Measurements from ENCODE around the gene MED14. TPM values are rescaled to one million over a fixed set of nuclear protein-coding genes. Genes with fewer than 3 reads are reported as not detected.

The MED14 gene
- total and polyA plus RNA-seq, 10 of the 15 experiments (the other 5 are each of a cell fraction or from before 2014, with no cell fraction given), result 8.8 to 99.4 (median 29.4) TPM

DNA sequence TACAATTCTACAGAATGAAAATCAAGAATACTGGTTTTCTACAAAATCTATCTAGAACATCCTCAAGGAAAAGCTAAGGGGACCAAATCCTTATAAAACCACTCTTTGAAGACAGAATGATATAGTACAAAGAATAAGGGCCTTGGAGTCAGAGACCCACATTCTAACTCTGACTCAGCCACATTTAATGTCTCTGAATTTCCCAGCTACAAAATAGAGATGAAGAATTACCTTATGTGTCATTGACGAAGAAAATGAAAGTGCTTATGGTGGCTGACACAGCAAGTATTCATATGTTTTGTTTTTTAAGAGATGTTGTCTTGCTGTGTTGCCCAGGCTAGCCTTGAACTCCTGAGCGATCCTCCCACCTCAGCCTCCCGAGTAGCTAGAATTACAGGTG lies 52.1 kb downstream of the MED14 start:
- ATAC-seq, result no peak
- ChIA-PET CTCF (interaction anchor here (0.9 to 3.1 kb wide), 5 partner anchors 32 to 497 kb away, joined by 3 to 8 read pairs (median 4); no protein-coding TSS in a partner anchor), RAD21 (ENCODE audit: unreplicated experiment) (no interaction called here), SMC1A (ENCODE audit: uncharacterized antibody, unreplicated experiment) (interaction anchor here (0.7 to 1.7 kb wide), 6 partner anchors 11 to 45 kb away, joined by 3 to 4 read pairs (median 4); no protein-coding TSS in a partner anchor), POLR2A (no interaction called here)
- no peak overlapping the region for H3K4me3 ChIP-seq
- no peaks in the 10 kb centered on the region for H4K20me1 ChIP-seq (ENCODE audit: control insufficient read depth, insufficient read depth)
- no peak for DNase-seq (ENCODE audit: low read depth, low spot score)
- TF ChIP-seq JUND (IDR thresholded peaks at IDR 0.05; ENCODE audit: low read depth, low read length), result no peak
- BruUV-seq (replicated peaks), result no TSS peak
- WGBS (ENCODE audit: insufficient coverage, insufficient replicate concordance, low lambda C conversion rate, missing lambda C conversion rate), result 100% methylated on average over 3 of the region's 3 CpGs
- no peaks in the 10 kb centered on the region; the same call in 1 of the 2 replicates for H3K4me1 ChIP-seq (ENCODE audit: control insufficient read depth, insufficient read depth, low read length)
- H3K27me3 ChIP-seq (replicated peaks in 1 of 2; ENCODE audit: control insufficient read depth in 2 of 2, insufficient read depth in 2 of 2, low read length in 1 of 2), result no peaks in the 10 kb centered on the region
- H2AFZ ChIP-seq (ENCODE audit: control insufficient read depth, low read depth, low read length), result no peak overlapping the region
- intact Hi-C loops (cut with micrococcal nuclease; ENCODE audit: unreplicated experiment) (no loop called here), in situ Hi-C loops (cut with MboI) (no loop called here)
- H3K79me2 ChIP-seq (ENCODE audit: control insufficient read depth, insufficient read depth, low read length), result no peaks in the 10 kb centered on the region; the same call in 1 of the 2 replicates
- H3K9me3 ChIP-seq (replicated peaks; ENCODE audit: control insufficient read depth, insufficient read depth, low read length), result no peaks in the 10 kb centered on the region
- peaks cover 3 to 8% of the 10 kb centered on the region in 2 experiments; a peak in 3 of 4 replicates for H3K36me3 ChIP-seq (ENCODE audit: control insufficient read depth in 2 of 2, insufficient read depth in 2 of 2, low read length in 1 of 2)
- no peak for FAIRE-seq
- H3K9ac ChIP-seq (ENCODE audit: control insufficient read depth, insufficient read depth, low read length), result no peak overlapping the region
- H3K27ac ChIP-seq (ENCODE audit: control insufficient read depth, insufficient read depth), result no peak overlapping the region
- no peak overlapping the region for H3K4me2 ChIP-seq (ENCODE audit: control insufficient read depth, insufficient read depth)

DNA sequence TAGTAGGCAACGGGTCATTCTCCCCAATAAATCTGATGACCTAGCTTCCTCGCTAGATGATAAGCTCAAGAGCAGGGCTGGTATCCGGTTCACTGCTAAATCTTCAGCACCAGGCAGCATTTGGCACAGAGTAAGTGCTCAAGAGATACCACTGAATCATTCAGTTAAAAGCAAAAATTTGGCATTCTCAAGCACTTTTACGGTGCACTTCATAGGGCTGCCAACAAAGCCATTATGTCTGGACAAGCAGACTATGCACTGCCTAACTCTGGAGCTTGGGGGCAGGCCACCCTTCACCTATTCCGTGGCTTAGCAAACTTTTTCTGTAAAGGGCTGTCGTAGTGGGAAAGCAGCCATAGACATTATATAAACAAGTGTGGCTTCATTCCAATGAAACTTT lies 64.2 kb downstream of the MED14 start:
- CTCF ChIA-PET, result no interaction called here
- Histone ChIP-seq H3K79me2 (ENCODE audit: control insufficient read depth, insufficient read depth, low read length) (no peaks in the 10 kb centered on the region), H3K36me3 (ENCODE audit: control insufficient read depth in 2 of 2, insufficient read depth in 2 of 2, low read length in 1 of 2) (peaks cover 8 to 17% of the 10 kb centered on the region in 2 experiments), H3K9me3 (replicated peaks; ENCODE audit: control insufficient read depth, insufficient read depth, low read length) (no peaks in the 10 kb centered on the region), H3K4me1 (ENCODE audit: control insufficient read depth, insufficient read depth, low read length) (no peaks in the 10 kb centered on the region), H3K9ac (ENCODE audit: control insufficient read depth, insufficient read depth, low read length) (no peak overlapping the region), H3K27ac (ENCODE audit: control insufficient read depth, insufficient read depth) (no peak overlapping the region), H3K4me3 (no peak overlapping the region), H3K27me3 (replicated peaks in 1 of 2; ENCODE audit: control insufficient read depth in 2 of 2, insufficient read depth in 2 of 2, low read length in 1 of 2) (no peaks in the 10 kb centered on the region), H3K4me2 (ENCODE audit: control insufficient read depth, insufficient read depth) (no peak overlapping the region), H2AFZ (ENCODE audit: control insufficient read depth, low read depth, low read length) (no peak overlapping the region), H4K20me1 (ENCODE audit: control insufficient read depth, insufficient read depth) (no peaks in the 10 kb centered on the region)
- BruUV-seq (replicated peaks), result no TSS peak
- FAIRE-seq, result no peak
- RAD21 ChIA-PET (ENCODE audit: unreplicated experiment), result no interaction called here
- 79% methylated on average over 6 of the region's 6 CpGs for WGBS (ENCODE audit: insufficient coverage, insufficient replicate concordance, low lambda C conversion rate, missing lambda C conversion rate)
- no peak for ATAC-seq
- in situ Hi-C loops (cut with MboI) (no loop called here), intact Hi-C loops (cut with micrococcal nuclease; ENCODE audit: unreplicated experiment) (no loop called here)
- POLR2A ChIA-PET, result no interaction called here
- no peak for DNase-seq (ENCODE audit: low read depth, low spot score)
- SMC1A ChIA-PET (ENCODE audit: uncharacterized antibody, unreplicated experiment), result no interaction called here
- TF ChIP-seq, protein P1, sequence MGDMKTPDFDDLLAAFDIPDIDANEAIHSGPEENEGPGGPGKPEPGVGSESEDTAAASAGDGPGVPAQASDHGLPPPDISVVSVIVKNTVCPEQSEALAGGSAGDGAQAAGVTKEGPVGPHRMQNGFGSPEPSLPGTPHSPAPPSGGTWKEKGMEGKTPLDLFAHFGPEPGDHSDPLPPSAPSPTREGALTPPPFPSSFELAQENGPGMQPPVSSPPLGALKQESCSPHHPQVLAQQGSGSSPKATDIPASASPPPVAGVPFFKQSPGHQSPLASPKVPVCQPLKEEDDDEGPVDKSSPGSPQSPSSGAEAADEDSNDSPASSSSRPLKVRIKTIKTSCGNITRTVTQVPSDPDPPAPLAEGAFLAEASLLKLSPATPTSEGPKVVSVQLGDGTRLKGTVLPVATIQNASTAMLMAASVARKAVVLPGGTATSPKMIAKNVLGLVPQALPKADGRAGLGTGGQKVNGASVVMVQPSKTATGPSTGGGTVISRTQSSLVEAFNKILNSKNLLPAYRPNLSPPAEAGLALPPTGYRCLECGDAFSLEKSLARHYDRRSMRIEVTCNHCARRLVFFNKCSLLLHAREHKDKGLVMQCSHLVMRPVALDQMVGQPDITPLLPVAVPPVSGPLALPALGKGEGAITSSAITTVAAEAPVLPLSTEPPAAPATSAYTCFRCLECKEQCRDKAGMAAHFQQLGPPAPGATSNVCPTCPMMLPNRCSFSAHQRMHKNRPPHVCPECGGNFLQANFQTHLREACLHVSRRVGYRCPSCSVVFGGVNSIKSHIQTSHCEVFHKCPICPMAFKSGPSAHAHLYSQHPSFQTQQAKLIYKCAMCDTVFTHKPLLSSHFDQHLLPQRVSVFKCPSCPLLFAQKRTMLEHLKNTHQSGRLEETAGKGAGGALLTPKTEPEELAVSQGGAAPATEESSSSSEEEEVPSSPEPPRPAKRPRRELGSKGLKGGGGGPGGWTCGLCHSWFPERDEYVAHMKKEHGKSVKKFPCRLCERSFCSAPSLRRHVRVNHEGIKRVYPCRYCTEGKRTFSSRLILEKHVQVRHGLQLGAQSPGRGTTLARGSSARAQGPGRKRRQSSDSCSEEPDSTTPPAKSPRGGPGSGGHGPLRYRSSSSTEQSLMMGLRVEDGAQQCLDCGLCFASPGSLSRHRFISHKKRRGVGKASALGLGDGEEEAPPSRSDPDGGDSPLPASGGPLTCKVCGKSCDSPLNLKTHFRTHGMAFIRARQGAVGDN (IDR thresholded peaks at IDR 0.05), result no peak
- TF ChIP-seq ETV6 (conservative IDR thresholded peaks at IDR 0.05 in 1 of 2, IDR thresholded peaks at IDR 0.05 in 1 of 2; ENCODE audit: borderline replicate concordance in 1 of 2, low read depth in 1 of 2) (no peak), SUPT20H (IDR thresholded peaks at IDR 0.05; ENCODE audit: borderline replicate concordance, control insufficient read depth, low read depth, low read length) (no peak)
- TF ChIP-seq, protein P2, sequence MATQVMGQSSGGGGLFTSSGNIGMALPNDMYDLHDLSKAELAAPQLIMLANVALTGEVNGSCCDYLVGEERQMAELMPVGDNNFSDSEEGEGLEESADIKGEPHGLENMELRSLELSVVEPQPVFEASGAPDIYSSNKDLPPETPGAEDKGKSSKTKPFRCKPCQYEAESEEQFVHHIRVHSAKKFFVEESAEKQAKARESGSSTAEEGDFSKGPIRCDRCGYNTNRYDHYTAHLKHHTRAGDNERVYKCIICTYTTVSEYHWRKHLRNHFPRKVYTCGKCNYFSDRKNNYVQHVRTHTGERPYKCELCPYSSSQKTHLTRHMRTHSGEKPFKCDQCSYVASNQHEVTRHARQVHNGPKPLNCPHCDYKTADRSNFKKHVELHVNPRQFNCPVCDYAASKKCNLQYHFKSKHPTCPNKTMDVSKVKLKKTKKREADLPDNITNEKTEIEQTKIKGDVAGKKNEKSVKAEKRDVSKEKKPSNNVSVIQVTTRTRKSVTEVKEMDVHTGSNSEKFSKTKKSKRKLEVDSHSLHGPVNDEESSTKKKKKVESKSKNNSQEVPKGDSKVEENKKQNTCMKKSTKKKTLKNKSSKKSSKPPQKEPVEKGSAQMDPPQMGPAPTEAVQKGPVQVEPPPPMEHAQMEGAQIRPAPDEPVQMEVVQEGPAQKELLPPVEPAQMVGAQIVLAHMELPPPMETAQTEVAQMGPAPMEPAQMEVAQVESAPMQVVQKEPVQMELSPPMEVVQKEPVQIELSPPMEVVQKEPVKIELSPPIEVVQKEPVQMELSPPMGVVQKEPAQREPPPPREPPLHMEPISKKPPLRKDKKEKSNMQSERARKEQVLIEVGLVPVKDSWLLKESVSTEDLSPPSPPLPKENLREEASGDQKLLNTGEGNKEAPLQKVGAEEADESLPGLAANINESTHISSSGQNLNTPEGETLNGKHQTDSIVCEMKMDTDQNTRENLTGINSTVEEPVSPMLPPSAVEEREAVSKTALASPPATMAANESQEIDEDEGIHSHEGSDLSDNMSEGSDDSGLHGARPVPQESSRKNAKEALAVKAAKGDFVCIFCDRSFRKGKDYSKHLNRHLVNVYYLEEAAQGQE (IDR thresholded peaks at IDR 0.05; ENCODE audit: low read depth, low read length), result no peak
- TF ChIP-seq, protein P3, sequence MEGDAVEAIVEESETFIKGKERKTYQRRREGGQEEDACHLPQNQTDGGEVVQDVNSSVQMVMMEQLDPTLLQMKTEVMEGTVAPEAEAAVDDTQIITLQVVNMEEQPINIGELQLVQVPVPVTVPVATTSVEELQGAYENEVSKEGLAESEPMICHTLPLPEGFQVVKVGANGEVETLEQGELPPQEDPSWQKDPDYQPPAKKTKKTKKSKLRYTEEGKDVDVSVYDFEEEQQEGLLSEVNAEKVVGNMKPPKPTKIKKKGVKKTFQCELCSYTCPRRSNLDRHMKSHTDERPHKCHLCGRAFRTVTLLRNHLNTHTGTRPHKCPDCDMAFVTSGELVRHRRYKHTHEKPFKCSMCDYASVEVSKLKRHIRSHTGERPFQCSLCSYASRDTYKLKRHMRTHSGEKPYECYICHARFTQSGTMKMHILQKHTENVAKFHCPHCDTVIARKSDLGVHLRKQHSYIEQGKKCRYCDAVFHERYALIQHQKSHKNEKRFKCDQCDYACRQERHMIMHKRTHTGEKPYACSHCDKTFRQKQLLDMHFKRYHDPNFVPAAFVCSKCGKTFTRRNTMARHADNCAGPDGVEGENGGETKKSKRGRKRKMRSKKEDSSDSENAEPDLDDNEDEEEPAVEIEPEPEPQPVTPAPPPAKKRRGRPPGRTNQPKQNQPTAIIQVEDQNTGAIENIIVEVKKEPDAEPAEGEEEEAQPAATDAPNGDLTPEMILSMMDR (IDR thresholded peaks at IDR 0.05 in 2 of 3, conservative IDR thresholded peaks at IDR 0.05 in 1 of 3; ENCODE audit: control insufficient read depth in 2 of 3, extremely low read depth in 1 of 3, insufficient read depth in 1 of 3, low read depth in 3 of 3, low read length in 3 of 3), result no peak

Measured in GM12878 (cell line).